GM18907 (cell line): ENCODE measurements around the gene MCL1.

ENCODE experiments used
- ATAC-seq: cut with Tn5 transposase; IDR thresholded peaks from one replicate; pipeline ENCODE4 v1.9.1; 2021; ENCODE audit warnings: mild to moderate bottlenecking, moderate library complexity; ENCODE audit not compliant: unreplicated experiment

Gene MCL1

GRCh38 chr1:150543500-150544143, 35.8 kb downstream of the MCL1 start:
- ATAC-seq, result no peak

GRCh38 chr1:150537732-150538684, 41.4 kb downstream of the MCL1 start:
- ATAC-seq, result no peak

DNA sequence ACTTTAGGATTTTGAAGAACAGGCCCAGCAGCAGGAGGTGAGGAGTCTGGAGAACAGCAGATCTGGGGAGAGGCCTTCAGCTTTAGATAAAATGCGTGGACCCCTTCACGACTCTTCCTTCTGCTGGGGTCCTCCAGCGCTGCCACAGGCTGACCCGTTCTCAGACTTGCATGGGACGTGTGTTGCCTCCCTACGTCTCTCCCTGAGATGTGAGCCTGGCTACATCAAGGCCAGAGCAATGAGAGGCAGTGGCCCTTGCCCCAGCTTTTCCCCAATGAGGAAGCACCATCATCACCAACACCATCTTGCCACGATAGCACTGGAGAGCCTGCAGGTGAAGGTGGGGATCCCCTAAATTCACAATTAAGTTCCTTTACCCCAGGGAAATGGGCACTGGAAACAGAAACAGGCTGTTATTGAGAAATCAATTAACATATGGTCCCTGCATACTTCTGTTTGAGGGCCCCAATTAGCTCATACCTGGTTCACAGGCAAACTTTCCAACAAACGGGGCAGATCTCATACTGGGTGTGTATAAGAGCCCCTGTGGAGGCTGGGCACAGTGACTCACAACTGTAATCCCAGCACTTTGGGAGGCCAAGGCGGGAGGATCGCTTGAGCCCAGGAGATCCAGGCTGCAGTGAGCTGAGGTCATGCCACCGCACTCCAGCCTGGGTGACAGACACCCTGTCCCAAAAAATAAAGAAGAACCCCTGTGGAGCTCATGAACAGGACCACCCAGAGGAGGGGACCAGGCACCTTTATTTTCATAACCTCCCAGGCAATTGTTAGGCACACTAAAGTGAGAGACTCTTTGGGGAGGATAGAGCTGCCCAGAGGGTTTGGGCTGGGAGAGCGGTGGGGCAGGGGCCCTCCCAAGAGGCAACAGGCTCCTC, 42.3 kb downstream of the MCL1 start:
- no peak for ATAC-seq

GRCh38 chr1:150535511-150536287, 43.7 kb downstream of the MCL1 start:
- ATAC-seq, result no peak

DNA sequence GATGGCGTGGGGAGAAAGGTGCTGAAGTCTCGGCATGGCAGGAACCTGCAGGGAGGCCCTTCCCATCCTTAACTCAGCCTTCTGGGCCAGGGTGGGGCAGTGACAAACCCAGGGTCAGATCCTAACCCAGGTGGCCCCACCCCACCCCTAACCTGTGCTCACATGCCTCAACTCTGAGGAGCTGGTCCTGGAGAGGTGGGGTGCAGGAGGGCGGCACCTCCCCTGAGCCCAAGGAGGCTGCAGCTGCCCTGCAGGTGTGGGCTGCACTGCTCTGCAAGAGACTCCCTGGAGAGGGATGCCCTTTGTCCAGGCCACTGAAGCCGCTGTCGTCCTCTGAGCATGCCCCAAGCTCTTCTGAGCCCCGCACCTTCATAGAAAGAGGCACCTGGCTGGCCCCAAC, 45.4 kb downstream of the MCL1 start:
- ATAC-seq, result no peak

DNA sequence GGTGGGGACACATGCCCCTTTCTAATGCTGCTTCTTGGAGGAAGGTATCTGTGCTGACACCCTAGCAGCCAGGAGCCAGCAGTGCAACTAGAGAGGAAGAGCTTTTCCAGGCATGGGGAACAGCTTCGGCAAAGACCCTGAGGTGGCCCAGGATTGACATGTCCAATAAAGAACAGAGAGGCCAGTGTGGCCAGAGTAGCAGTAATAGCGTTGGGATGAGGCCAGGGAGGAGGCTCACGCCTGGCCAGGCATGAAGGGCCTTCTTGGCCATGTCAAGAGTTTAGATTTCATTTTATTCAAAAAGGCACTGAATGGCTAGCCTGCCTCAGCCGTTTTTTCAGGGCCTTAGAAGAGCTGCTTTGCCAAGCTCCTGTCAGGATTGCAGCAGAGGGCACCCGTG, 46.5 kb downstream of the MCL1 start:
- ATAC-seq, result no peak

DNA sequence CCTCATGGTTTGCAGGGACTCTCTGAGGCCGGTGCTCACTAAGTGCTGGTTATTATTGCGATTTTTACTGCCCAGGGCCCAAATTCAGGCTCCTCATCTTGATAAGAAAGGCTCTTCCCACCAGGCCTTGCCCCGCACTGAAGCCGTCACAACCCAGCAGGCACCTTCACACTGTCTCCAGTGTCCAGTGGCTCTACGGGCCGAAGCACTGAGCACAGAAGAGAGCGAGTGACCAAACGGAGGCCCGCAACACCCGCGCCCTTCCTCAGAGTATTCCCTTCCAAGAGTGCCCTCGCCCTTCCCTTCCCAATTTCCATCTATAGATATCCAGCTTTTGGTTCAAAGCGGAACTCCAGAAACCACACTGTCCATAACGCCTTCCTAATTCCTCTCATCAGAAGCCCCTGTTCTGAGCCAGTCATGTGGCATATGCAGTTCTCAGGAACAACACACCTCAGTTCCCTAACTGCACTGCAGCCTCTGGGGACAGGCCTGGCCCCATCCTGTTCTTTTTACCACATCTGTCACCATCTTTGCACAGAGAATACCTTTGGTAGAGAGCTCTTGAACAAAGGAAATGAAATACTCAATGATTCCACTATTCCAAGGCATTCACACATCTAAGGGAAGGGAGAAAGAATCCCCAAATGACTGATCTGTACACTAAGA, 48.8 kb downstream of the MCL1 start:
- no peak for ATAC-seq

GRCh38 chr1:150529017-150529416, 50.4 kb downstream of the MCL1 start:
- no peak for ATAC-seq

GRCh38 chr1:150528196-150528595, 51.2 kb downstream of the MCL1 start:
- no peak for ATAC-seq

GRCh38 chr1:150525348-150525747, 54.1 kb downstream of the MCL1 start:
- ATAC-seq, result no peak
